SK-N-SH (cell line): ENCODE results near the gene KMT2B. TPM values are rescaled to one million over a fixed set of nuclear protein-coding genes. Genes with fewer than 3 reads are reported as not detected.

Experiments used
- CTCF ChIA-PET: fragments of 300-600, 350-600 bp; formaldehyde crosslinking; extraction: SDS; loops from one replicate; lab custom pipeline; 2021; lab: Yijun Ruan, JAX
- POLR2A ChIA-PET: fragments of 350-600 bp; sonication (Branson Sonifier 250); formaldehyde crosslinking; extraction: SDS; loops from one replicate; lab custom pipeline; 2020; ENCODE audit warnings: antibody characterized with exemption, inconsistent platforms; lab: Yijun Ruan, JAX
- DNase-seq: peaks from one replicate; pipeline ENCODE4 v3.0.0; 2012
- H2AFZ ChIP-seq: fragments of 200-600 bp; sonication (generic); 2 replicates; pipeline ENCODE4 v1.8.1; 2016; ENCODE audit warnings: antibody characterized with exemption, mild to moderate bottlenecking, low read depth
- H3F3A ChIP-seq: fragments of 200-600 bp; sonication (generic); replicated peaks from 2 replicates; pipeline ENCODE3; 2016; ENCODE audit warnings: antibody characterized with exemption, mild to moderate bottlenecking; ENCODE audit not compliant: insufficient read depth
- H3K27ac ChIP-seq, 2 experiments: fragments of 200-500 bp in 1 of 2; fragments of 200-600 bp in 1 of 2; sonication (Bioruptor generic) in 1 of 2; sonication (generic), shearing (Covaris generic) in 1 of 2; 2 replicates each; pipeline versions ENCODE4 v1.5.1 to v1.6.1; 2014 to 2016; ENCODE audit warnings: low read depth in 2 of 2, inconsistent platforms in 1 of 2, low read length in 1 of 2, mild to moderate bottlenecking in 1 of 2, mixed read lengths in 1 of 2
- H3K27me3 ChIP-seq: fragments of 200-600 bp; sonication (generic), shearing (Covaris generic); 2 replicates; pipeline ENCODE4 v1.6.1; 2016; ENCODE audit warnings: mixed run types; ENCODE audit not compliant: insufficient read depth
- H3K36me3 ChIP-seq, 2 experiments: fragments of 200-500 bp in 1 of 2; fragments of 200-600 bp in 1 of 2; sonication (Bioruptor generic) in 1 of 2; sonication (generic) in 1 of 2; replicated peaks in 1 of 2; 2 replicates each; pipeline versions ENCODE3 to v1.5.1; 2014 to 2016; ENCODE audit warnings: low read length in 1 of 2, mild to moderate bottlenecking in 1 of 2; ENCODE audit not compliant: insufficient read depth in 2 of 2, control insufficient read depth in 1 of 2
- H3K4me1 ChIP-seq, 2 experiments: fragments of 200-500 bp in 1 of 2; fragments of 200-600 bp in 1 of 2; sonication (Bioruptor generic) in 1 of 2; sonication (generic), shearing (Covaris generic) in 1 of 2; 2 replicates each; pipeline versions ENCODE4 v1.5.1 to v1.6.1; 2014 to 2016; ENCODE audit warnings: low read depth in 1 of 2, low read length in 1 of 2, mixed run types in 1 of 2; ENCODE audit not compliant: insufficient read depth in 2 of 2, control insufficient read depth in 1 of 2
- H3K4me2 ChIP-seq: fragments of 200-600 bp; sonication (generic), shearing (Covaris generic); 2 replicates; pipeline ENCODE4 v1.6.1; 2017; ENCODE audit warnings: mixed run types
- H3K4me3 ChIP-seq, 2 experiments: fragments of 200-500 bp in 1 of 2; fragments of 200-600 bp in 1 of 2; sonication (Bioruptor generic) in 1 of 2; sonication (generic), shearing (Covaris generic) in 1 of 2; 2 replicates each; pipeline versions ENCODE4 v1.5.1 to v1.8.1; 2014 to 2016; ENCODE audit warnings: low read depth in 2 of 2, inconsistent platforms in 1 of 2, low read length in 1 of 2, mild to moderate bottlenecking in 1 of 2, mixed read lengths in 1 of 2, moderate library complexity in 1 of 2
- H3K79me2 ChIP-seq: fragments of 200-600 bp; sonication (generic); 2 replicates; pipeline ENCODE4 v1.8.1; 2017; ENCODE audit warnings: mild to moderate bottlenecking; ENCODE audit not compliant: insufficient read depth
- H3K9ac ChIP-seq: fragments of 200-600 bp; sonication (generic); 2 replicates; pipeline ENCODE4 v1.6.1; 2017; ENCODE audit warnings: mixed run types
- H3K9me2 ChIP-seq: fragments of 200-600 bp; sonication (generic); 2 replicates; pipeline ENCODE4 v1.6.1; 2017; ENCODE audit warnings: mixed run types
- H3K9me3 ChIP-seq: fragments of 200-600 bp; sonication (generic); 2 replicates; pipeline ENCODE4 v1.6.1; 2017; ENCODE audit warnings: mixed run types, mild to moderate bottlenecking, moderate library complexity
- H4K20me1 ChIP-seq: fragments of 200-600 bp; sonication (generic); 2 replicates; pipeline ENCODE4 v1.6.1; 2017; ENCODE audit warnings: mild to moderate bottlenecking, mixed run types; ENCODE audit not compliant: insufficient read depth
- ELF1 ChIP-seq: IDR thresholded peaks from 2 replicates; pipeline ENCODE4 v1.4.0; 2012
- EP300 ChIP-seq, 2 experiments: IDR thresholded peaks; 2 replicates each; pipeline versions ENCODE4 v1.4.0 to v1.6.1; 2012; ENCODE audit warnings: borderline replicate concordance in 1 of 2, low read depth in 1 of 2, low read length in 1 of 2
- EZH2phosphoT487 ChIP-seq: fragments of 200-600 bp; sonication (generic); IDR thresholded peaks from 2 replicates; pipeline ENCODE4 v1.6.1; 2017; ENCODE audit warnings: low read depth, mixed run types, mild to moderate bottlenecking, antibody characterized with exemption, moderate library complexity, borderline replicate concordance
- FOSL2 ChIP-seq: IDR thresholded peaks from 2 replicates; pipeline ENCODE4 v1.4.0; 2012; ENCODE audit warnings: low read depth, mild to moderate bottlenecking, moderate library complexity, borderline replicate concordance
- FOXJ3 ChIP-seq: sonication (generic); formaldehyde crosslinking; IDR thresholded peaks from 2 replicates; pipeline ENCODE4 v1.5.1; 2020; ENCODE audit warnings: mild to moderate bottlenecking, missing genetic modification reagents
- GABPA ChIP-seq: IDR thresholded peaks from 2 replicates; pipeline ENCODE4 v1.4.0; 2012; ENCODE audit warnings: low read depth, mild to moderate bottlenecking
- MAX ChIP-seq: IDR thresholded peaks from 2 replicates; pipeline ENCODE4 v1.4.0; 2012; ENCODE audit warnings: low read depth
- MEF2A ChIP-seq: IDR thresholded peaks from 2 replicates; pipeline ENCODE4 v1.4.0; 2012; ENCODE audit warnings: low read depth, borderline replicate concordance
- NFIC ChIP-seq: IDR thresholded peaks from 2 replicates; pipeline ENCODE4 v1.4.0; 2012; ENCODE audit warnings: borderline replicate concordance
- NRF1 ChIP-seq: IDR thresholded peaks from 2 replicates; pipeline ENCODE4 v1.6.1; 2012; ENCODE audit warnings: low read depth, mild to moderate bottlenecking, low read length
- PBX3 ChIP-seq: IDR thresholded peaks from 2 replicates; pipeline ENCODE4; 2012
- POLR2AphosphoS5 ChIP-seq: IDR thresholded peaks from 2 replicates; pipeline ENCODE4 v1.6.1; 2012; ENCODE audit warnings: low read depth, low read length
- RFX5 ChIP-seq: IDR thresholded peaks from 2 replicates; pipeline ENCODE4 v1.6.1; 2012; ENCODE audit warnings: mild to moderate bottlenecking, improper control_type of control experiment, low read length
- SIN3A ChIP-seq: IDR thresholded peaks from 2 replicates; pipeline ENCODE4 v1.6.1; 2012; ENCODE audit warnings: low read depth, mild to moderate bottlenecking, low read length, moderate library complexity, borderline replicate concordance
- SMC3 ChIP-seq: IDR thresholded peaks from 2 replicates; pipeline ENCODE4 v1.6.1; 2012; ENCODE audit warnings: low read depth, low read length, improper control_type of control experiment
- TAF1 ChIP-seq: IDR thresholded peaks from 2 replicates; pipeline ENCODE4 v1.6.1; 2012; ENCODE audit warnings: low read depth, mild to moderate bottlenecking, low read length, moderate library complexity, borderline replicate concordance
- TEAD4 ChIP-seq: IDR thresholded peaks from 2 replicates; pipeline ENCODE4 v1.4.0; 2012; ENCODE audit warnings: mild to moderate bottlenecking, borderline replicate concordance; ENCODE audit not compliant: insufficient read depth
- USF1 ChIP-seq: IDR thresholded peaks from 2 replicates; pipeline ENCODE4 v1.4.0; 2012; ENCODE audit warnings: low read depth, borderline replicate concordance
- YY1 ChIP-seq: IDR thresholded peaks from 2 replicates; pipeline ENCODE4 v1.4.0; 2012; ENCODE audit warnings: low read depth, mild to moderate bottlenecking
- ZBTB33 ChIP-seq: IDR thresholded peaks from 2 replicates; pipeline ENCODE4 v1.4.0; 2012; ENCODE audit warnings: low read depth, borderline replicate concordance
- WGBS: methylation state at CpG from one replicate; pipeline ENCODE4 v1.1.6; 2017; ENCODE audit warnings: low lambda C conversion rate; 5-methylcytosine and 5-hydroxymethylcytosine counted together
- polyA plus RNA-seq, 3 experiments: library from polyadenylated mRNA; depleted of rRNA; stranded (reverse); fragments of >200 nt; gene quantifications; 2 replicates each; pipeline ENCODE4 v1.2.3, GENCODE V29; 2012

KMT2B gene
- polyA plus RNA-seq, 1 of the 3 experiments (the other 2 are of a cell fraction) = 29.2 TPM

GRCh38 chr19:35715355-35715809 lies 2.4 kb upstream of the KMT2B start:
- WGBS = 97% methylated on average over 6 of the region's 7 CpGs
- Histone ChIP-seq H3K27ac (no peak overlapping the region), H3K4me2 (peak overlapping the region; percentile 97), H3K79me2 (peaks cover 23% of the 10 kb centered on the region), H2AFZ (no peak overlapping the region), H3K9ac (no peak overlapping the region), H3F3A (peaks cover 6% of the 10 kb centered on the region), H3K4me3 (peak overlapping the region in 1 of 2 experiments; percentile 80; a peak in 1 of 4 replicates), H4K20me1 (peaks cover 18% of the 10 kb centered on the region), H3K27me3 (no peaks in the 10 kb centered on the region), H3K4me1 (peaks cover 5 to 24% of the 10 kb centered on the region in 2 experiments; a peak in 3 of 4 replicates), H3K9me3 (no peaks in the 10 kb centered on the region), H3K9me2 (no peaks in the 10 kb centered on the region), H3K36me3 (peaks cover 6 to 9% of the 10 kb centered on the region in 2 experiments)
- POLR2A ChIA-PET = no interaction called here
- CTCF ChIA-PET = interaction anchor here (0.9 to 2.6 kb wide), 6 partner anchors 19 to 159 kb away, joined by 4 to 14 read pairs (median 8); no protein-coding TSS in a partner anchor
- TF ChIP-seq FOSL2 (no peak), USF1 (no peak), NRF1 (no peak), YY1 (no peak), RFX5 (no peak), EZH2phosphoT487 (no peak), NFIC (no peak), POLR2AphosphoS5 (no peak)
- no peak for DNase-seq

GRCh38 chr19:35715981-35716800 lies 1.6 kb upstream of the KMT2B start:
- POLR2A ChIA-PET = no interaction called here
- no peak for TF ChIP-seq SIN3A
- no peak for TF ChIP-seq GABPA
- TF ChIP-seq TEAD4 = no peak
- TF ChIP-seq NFIC = no peak
- no peak for TF ChIP-seq FOXJ3 (CRISPR knock-in tag)
- no peak for TF ChIP-seq SMC3
- TF ChIP-seq NRF1 = peak; percentile 58; the same call in 1 of the 2 replicates
- no peak for TF ChIP-seq USF1
- TF ChIP-seq MAX = peak; percentile 90
- no peak for TF ChIP-seq ELF1
- TF ChIP-seq YY1 = no peak
- TF ChIP-seq PBX3 = no peak
- no peak for TF ChIP-seq EP300 (IDR thresholded peaks at IDR 0.05; ENCODE audit: borderline replicate concordance in 1 of 2, low read depth in 1 of 2, low read length in 1 of 2)
- no peak for TF ChIP-seq ZBTB33
- no peak for TF ChIP-seq TAF1
- no peak for TF ChIP-seq MEF2A

More at GRCh38 chr19:35715981-35716800, 1.6 kb upstream of the KMT2B start:
- H3K9me2 ChIP-seq = no peaks in the 10 kb centered on the region
- H3K4me1 ChIP-seq = peaks cover 5 to 24% of the 10 kb centered on the region in 2 experiments; a peak in 3 of 4 replicates
- peak; percentile 81 for DNase-seq
- peak overlapping the region; percentile 86 for H2AFZ ChIP-seq
- H3K36me3 ChIP-seq = peaks cover 6 to 13% of the 10 kb centered on the region in 2 experiments
- CTCF ChIA-PET = interaction anchor here (0.6 to 1.8 kb wide), 9 partner anchors 10 to 1237 kb away, joined by 3 to 14 read pairs (median 4); no protein-coding TSS in a partner anchor
- H3K4me3 ChIP-seq = peak overlapping the region; percentile 80 to 91
- 21% methylated on average over 50 of the region's 52 CpGs for WGBS
- peak overlapping the region; percentile 65 for H3K9ac ChIP-seq
- peaks cover 18% of the 10 kb centered on the region for H4K20me1 ChIP-seq
- peak overlapping the region; percentile 62 to 95 for H3K27ac ChIP-seq
- H3K79me2 ChIP-seq = peaks cover 28% of the 10 kb centered on the region
- no peaks in the 10 kb centered on the region for H3K27me3 ChIP-seq
- peaks cover 6% of the 10 kb centered on the region for H3F3A ChIP-seq
- no peaks in the 10 kb centered on the region for H3K9me3 ChIP-seq
- peak overlapping the region; percentile 97 for H3K4me2 ChIP-seq
